ENCODE measurements around the gene TSPO.

- TF ChIP-seq CTCF (IDR thresholded peaks at IDR 0.05) (no peak), POLR2A (IDR thresholded peaks at IDR 0.05) (no peak)
Measured at GRCh38 chr22:43167001-43167589, 15.7 kb downstream of the TSPO start.

Measured in heart left ventricle (tissue), 13 donors.